NCI-H82 treated with DMSO at 0.1 percent for 48 hours (cell line): ENCODE results near the gene TDRD5.
"Not testable (repeated sequence)": the region's sequence is repeated elsewhere in the genome, so short reads cannot be mapped to it uniquely, and the experiment has no call there.

Source experiments
- DNase-seq: peaks from one replicate; lab custom pipeline; 2025; ENCODE audit not compliant: unreplicated experiment; lab: John Stamatoyannopoulos, UW

Gene TDRD5

DNA sequence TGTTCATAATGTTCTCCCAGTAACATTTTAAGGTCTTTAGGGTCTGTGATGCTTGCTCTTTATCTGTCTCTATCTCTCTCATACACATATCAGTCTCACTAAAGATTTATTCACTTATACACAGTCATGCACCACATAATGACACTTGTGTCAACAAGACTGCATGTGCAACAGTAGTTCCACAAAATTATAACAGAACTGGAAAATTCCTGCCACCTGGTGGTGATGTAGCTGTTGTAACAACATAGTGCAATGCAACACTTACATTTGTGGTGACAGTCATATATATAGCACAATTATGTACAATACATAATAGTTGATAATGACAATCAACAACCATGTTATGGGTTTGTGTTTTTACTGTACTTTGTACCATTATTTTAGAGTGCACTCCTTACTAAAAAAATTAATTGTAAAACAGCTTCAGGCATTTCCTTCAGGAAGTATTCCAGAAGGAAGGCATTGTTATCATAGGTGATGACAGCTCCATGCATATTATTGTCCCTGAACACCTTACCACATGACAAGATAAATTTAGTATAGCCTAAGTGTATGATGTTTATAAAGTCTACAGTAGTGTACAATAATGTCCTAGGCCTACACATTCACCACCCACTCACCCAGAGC is 8.1 kb downstream of the TDRD5 start:
- no peak for DNase-seq

DNA sequence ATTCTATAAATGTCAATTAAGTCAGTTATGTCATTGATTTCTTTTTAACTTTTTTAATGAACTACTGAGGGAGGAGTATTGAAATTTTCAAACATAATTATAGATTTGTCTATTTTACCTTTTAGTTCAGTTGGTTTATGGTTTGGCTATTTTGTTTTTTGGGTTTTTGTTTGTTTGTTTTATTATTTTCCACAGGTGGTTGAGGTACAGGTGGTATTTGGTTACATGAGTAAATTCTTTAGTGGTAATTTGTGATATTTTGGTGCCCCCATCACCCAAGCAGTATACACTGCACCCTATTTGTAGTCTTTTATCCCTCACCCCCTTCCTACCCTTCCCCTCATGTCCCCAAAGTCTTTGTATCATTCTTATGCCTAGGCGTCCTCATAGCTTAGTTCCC is 9.5 kb downstream of the TDRD5 start:
- no peak for DNase-seq

DNA sequence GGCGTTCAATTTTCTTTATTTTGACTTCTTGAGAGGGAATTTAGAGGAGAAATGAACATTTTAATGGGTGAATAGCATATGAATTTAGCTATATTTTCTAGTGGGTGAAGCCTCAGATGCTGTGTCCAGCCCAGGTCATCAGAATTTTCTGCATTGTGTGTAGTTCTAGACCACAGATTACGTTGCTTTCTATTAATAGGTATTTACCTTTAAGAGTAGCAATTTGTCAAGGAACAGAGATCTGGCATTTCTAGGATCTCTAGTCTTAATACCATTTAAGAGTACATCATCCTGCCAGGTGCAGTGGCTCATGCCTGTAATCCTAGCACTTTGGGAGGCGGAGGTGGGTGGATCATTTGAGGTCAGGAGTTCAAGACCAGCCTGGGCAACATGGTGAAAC is 20.7 kb downstream of the TDRD5 start:
- peak; percentile 71 for DNase-seq

DNA sequence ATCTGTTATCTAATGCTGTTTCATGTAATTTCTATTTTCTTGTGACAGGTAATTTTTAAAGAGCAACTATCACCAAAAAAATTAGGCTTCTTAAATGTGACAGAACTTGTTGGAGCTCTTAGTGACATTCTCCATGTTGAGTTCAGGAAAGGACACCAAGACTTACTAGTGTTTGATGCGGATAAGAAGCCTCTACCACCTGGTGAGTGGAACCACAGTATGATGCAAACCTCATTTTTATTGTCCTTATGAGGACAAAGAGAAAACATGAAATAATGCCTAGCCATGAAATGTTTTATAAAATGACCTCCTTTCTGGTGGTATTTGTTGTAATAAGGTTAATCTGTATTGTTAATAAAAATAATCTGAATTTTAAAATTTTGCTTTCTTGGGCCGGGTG is 39.1 kb downstream of the TDRD5 start:
- no peak for DNase-seq

DNA sequence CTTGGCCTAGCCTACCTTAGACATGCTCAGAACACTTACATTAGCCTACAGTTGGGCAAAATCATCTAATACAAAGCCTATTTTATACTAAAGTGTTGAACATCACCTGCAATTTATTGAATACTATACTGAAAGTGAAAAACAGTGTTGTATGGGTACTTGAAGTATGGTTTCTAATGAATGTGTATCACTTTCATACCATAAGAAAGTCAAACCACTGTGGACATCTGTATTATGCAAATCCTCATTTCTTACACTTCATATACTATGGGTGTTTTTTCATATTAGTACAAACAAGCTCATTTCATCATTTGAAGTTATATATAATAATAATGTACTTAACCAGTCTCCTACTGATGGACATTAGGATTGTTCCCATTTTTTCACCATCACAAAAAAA is 41.2 kb downstream of the TDRD5 start:
- DNase-seq = no peak

DNA sequence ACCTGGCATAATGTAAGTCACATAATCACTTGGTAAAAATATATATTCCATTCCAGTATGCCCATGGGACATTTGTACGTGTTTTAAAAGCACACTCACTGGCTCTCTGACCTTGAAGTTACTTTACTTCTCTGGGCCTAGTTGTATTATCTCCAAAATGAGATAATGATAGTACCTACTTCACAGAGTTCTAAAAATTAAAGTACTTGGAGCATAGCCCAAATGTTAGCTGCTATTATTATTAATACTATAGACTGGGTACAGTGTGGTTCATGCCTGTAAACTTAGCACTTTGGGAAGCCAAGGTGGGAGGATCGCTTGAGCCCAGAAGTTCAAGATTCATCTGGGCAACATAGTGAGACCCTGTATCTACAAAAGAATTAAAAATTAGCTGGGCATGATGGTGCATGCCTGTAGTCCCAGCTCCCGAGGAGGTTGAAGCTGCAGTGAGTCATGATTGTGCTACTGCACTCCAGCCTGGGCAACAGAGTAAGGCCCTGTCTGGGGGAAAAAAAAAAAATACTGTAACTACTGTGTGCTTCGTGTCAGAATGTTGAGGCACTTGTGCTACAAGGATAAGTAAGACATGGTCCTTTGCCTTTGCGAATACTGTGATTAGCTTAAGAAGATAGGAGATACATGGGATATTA is 45.7 kb downstream of the TDRD5 start:
- DNase-seq = no peak

DNA sequence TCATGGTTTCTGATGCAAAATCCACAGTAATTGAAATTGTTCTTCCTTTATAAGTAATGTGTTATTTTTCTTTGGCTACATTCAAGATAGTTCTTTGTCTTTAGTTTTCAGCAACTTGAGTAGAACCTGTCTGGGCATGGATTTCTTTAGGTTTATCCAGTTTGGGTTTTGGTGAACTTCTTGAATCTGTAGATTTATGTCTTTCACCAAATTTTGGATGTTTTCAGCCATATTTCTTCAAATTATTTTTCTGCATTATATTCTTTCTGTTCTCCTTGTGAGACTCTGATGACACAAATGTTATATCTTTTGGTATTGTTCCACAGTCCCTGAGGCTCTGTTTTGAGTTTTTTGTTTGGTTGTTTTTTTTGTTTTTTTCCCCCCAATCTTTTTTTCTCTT is 69.4 kb downstream of the TDRD5 start:
- DNase-seq = no peak

DNA sequence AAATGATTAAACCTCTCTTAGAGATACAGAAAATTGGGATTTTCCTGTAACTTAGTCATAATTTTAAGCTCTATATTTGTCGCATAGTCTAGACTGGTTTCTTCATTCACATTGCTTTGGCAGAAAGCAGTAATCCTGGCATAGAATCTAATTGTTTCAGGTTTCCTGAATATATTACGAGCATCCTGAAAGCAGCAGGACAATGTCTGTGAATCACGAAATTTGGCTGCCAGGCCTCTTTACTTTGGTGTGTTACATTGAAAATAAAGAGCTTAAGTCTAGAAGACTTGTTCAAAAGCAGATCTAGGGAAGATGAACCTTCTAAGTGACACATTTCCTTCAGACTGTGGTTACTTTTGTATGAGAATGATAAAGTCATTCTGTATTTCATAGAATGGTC is 72.2 kb downstream of the TDRD5 start:
- DNase-seq = no peak

DNA sequence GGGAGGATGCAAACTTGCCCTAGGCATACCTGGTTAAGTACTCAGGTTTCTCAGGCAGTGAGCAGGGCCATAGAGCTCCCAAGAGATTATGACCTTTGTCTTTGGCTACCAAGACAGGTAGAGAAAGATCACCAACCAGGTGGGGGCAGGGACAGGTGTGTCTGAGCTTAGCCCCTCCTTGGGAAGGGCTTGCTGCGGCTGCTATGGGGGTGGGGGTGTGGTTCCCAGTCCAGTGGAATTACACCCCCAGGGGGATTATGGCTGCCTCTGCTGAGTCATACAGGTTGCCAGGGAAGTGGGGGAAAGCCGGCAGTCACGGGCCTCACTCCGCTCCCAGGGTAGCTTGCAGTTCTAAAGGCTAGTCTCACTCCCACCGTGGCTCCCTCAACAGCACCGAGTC is 86.2 kb downstream of the TDRD5 start:
- no peak for DNase-seq

DNA sequence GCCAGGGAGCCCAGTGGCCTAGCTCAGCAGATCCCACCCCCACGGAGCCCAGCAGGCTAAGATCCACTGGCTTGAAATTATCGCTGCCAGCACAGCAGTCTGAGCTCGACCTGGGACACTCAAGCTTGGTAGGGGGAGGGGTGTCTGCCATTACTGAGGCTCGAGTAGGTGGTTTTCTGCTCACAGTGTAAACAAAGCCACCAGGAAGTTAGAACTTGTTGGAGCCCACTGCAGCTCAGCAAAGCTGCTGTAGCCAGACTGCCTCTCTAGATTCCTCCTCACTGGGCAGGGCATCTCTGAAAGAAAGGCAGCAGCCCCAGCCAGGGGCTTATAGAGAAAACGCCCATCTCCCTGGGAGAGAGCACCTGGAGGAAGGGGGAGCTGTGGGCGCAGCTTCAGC is 102.9 kb downstream of the TDRD5 start:
- not testable (repeated sequence) for DNase-seq

DNA sequence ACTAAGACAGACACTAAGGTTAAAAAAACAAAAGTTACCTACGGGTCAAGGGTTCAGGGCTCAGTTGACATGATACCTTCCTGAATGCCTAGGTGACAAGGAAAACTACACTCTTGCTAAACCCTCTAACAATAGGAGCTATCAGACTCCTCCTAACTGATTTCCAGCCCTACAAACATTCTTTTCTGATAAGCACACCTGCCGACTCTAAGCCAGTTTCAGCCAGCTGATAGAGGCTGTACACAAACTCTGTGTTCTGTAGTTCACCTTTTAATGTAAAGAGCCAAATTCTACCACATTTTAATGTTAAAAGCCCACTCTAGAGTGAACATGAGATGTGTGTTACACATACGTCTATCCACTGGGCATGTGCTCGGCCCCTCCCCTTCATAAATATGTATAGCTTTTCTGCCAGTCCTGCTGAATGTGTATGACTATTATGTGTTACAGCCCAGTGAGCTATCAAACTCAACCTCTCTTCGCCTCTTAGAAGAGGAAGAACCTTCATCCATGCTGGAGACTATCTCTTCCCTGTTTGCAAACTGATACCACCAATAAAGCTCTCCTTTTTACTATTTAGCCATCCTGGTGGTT is 111.4 kb downstream of the TDRD5 start:
- no peak for DNase-seq

DNA sequence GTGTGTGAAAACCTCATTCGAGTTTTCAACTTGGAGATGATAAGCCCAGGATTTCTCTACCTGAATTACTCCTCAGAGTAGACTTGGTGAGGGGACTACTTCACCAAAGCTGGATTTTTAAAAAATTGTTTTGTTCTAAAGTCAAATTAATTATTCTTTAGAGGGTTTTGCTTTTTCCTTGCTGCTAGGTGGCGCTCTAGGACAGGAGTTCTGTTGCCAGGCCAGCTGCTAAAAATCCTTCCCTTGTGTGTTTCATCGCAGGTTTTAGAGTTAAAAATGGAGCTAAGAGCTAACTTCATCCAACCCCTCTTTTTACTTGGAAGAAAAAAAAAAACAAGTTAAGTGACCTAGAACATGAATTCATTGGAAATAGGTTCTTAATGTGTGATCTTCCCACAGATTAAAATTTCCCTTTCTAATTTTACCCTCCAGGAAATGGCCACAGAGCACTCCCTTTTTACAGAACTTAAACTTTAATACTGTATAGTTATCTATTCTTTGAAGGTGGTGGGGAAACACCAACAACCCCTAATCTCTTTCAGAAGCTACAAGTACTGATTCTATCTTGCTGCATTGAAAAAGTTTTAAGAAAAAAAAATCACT is 114.8 kb downstream of the TDRD5 start:
- peak; percentile 72 for DNase-seq

DNA sequence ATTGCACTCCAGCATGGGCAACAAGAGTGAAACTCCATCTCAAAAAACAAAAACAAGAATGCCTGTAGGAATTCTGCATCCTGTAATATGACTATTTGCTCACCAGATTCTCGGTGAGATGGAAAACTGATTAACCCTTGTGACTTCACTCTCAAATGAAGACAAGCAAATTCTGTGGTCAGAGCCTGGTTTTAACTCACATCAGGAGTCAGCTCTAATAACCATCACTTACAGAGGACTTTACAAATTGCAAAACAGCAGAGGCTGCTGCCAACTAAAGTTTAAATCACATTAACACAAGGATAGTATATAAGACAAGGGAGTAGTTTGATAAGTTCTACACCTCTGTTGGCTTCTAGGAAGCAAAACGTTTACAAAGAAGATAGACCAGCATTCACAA is 115.8 kb downstream of the TDRD5 start:
- DNase-seq = no peak

DNA sequence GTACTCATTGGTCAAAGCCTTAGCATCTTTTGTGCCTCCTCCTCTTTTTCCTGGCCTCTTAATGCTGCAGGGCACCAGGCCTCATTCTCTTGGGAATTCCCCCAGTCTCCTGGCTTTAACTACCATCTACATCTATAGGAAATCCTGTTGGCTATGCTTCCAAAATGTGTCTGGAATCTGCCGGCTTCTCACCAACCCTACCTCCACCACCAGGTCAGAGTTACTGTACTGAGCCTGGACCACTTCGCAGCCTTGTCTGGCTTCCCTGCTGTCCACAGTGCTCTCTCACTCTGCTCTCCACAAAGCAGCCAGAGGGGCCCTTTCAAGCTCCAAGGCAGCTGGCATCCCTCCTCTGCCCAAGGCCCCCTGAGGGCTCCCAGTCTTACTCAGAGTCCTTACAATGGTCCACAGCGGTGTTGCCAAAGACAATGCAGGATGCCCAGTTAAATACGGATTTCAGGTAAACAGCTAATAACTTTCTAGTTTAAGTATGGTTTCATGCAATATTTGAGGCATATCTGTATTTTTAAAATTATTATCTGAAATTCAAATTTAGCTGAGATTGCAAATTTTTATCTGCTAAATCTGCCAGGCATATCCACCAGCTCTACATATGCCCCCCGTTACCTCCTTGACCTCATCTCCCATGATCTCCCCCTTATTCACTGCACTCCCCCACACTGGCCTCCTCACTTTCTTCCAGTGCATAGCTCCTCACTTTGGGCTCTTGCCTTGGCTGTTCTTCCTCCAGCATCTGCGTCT is 117.0 kb downstream of the TDRD5 start:
- no peak for DNase-seq

DNA sequence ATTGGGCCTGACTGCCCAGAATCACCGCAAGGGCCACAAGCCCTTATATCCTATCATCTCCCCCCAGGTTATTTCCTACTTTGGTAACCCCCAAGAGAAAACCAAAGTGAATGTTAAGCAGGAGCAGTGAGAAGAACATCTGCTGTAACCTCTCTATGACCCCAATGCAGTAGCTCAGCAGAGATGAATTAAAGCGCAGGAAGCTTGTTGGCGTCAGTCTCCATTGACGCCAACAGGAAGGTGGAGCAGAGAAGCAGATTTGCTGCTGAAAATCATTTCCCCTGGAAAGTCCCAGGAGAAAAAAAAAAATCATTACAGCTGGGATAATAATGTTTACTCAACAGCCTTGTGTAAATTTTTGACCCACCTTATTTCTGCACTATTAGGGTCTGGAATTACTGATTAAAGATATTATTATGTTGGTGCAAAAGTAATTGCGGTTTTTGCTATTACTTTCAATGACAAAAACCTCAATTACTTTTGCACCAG is 118.3 kb downstream of the TDRD5 start:
- no peak for DNase-seq

DNA sequence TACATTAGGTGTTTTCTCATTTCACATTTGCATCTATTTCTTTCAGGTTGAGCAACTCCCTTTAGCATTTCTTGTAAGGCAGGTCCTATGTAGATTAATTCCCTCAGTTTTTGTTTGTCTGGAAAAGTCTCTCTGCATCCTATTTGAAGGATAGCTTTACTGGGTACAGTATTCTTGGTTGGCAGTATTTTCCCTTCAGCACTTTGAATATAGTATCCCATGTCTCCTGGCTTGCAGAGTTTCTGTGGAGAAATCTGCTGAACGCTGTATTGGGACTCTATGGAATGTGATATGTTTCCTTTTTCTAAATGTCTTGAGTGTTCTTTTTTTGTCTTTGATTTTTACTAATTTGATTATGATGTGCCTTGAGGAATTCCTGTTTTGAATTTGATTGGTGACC is 122.5 kb downstream of the TDRD5 start:
- DNase-seq = no peak

DNA sequence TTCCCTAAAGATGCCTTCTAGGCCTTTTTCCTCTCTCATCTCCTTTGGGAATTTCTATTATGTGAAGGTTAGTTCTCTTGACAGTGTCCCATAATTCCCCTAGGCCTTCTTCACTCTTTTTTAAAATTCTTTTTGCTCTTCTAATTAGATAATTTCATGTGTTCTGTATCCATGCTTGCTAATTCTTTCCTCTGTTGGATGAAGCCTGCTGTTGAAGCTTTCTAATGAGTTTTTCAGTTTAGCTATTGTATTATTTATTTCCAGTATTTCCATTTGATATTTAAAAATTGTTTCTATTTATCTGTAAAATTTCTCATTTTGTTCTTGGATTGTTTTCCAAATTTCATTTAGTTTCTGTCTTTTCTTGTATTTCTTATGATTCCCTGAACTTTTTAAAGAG is 123.0 kb downstream of the TDRD5 start:
- no peak for DNase-seq

DNA sequence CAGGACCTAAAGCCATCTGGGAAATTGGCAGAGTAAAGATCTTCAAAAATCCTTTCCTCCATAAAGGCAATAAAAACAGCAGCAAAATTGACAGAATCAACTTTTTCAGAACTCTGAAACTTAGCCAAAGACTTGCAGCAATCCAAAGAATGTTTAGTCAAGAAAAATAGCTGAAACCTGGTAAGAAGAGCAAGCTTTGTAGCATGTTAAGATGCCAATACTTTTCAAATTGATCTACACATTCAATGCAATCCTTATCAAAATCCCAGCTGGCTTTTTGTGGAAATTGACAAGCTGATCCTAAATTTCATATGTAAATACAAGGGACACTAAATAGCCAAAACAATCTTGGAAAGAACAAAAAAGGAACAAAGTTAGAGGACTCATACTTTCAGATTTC is 127.6 kb downstream of the TDRD5 start:
- no peak for DNase-seq

DNA sequence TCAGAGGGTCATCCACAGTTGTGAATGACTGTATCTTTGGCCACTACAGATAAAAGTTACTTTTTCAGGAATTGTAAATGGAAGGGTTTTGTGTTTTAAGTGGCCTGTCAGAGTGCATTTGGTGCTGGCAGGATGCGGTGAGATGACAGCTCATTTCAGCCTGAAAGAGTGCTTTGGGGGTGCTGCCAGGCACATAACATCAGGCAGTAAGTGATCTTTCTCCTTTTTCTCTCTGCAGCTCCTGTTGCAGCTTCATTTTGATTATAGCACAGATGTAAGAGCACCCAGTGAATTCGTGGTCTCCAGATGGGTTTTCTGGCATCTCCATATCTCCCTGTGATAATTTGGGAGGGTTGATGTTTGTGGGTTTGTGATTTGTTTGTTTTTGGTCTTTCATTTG is 136.6 kb downstream of the TDRD5 start:
- DNase-seq = no peak

DNA sequence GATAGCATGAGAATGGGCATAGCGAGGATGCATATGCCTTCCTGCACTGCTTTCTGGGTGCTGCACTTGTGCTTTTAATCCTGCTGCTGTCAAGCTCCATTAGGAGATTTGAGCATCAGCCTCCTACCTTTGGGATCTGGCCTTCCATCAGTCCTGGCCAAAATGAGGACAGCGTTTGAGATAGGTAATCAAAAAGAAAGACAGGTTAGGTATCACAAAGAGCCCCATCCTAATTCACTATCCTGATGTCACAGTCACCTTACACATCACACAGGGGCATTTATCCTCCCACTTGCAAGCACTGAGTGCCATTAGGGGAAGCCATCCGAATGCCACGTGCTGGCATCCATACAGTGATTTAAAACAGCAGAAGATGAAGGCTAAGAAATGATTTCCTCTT is 138.2 kb downstream of the TDRD5 start:
- DNase-seq = no peak

DNA sequence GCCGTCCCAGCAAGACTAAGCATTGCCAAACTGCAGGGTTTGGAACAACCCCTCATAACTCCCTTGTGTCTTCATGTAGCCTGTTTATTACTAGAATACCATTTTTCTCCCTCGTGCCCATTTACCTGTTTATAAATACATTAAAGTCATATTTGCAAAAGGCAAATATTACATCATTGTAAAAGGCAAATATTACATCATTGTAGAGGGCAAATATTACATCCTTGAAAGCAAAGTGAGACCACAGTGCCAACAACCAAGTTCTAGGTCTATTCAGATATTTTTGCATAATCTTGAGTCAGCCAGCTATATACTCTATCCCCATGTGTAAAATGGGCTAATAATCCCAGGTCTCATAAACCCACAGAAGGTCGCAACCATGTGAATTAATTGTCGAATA is 140.0 kb downstream of the TDRD5 start:
- DNase-seq = no peak
